ENCODE measurements around the gene VHLL.

VHLL gene

DNA sequence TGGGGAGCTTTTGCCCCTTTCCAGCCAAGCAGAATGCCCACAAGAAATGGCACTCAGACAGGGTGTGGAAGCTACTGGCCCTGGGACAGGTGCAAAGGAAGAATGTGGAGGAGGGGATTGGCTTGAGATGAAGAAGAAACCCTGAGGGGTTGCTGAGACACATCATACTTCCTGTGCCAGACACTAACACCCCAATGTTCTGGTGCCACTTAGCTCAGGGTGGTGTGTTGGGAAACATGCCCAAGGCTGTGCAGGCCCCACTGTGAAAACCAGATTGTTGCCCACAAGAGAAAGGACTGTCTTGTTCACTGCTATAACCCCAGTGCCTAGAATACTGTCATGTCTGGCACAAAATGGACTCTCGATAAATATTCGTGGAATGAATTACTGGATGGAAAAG, 41.4 kb downstream of the VHLL start:
- DNase-seq (ENCODE audit: low read depth, low spot score): no peak

GRCh38 chr1:156253634-156254033, 45.5 kb downstream of the VHLL start:
- DNase-seq (ENCODE audit: low read depth, low spot score): no peak

- DNase-seq (ENCODE audit: low read depth, low spot score): no peak
Measured at GRCh38 chr1:156251527-156251926, 47.6 kb downstream of the VHLL start.

DNA sequence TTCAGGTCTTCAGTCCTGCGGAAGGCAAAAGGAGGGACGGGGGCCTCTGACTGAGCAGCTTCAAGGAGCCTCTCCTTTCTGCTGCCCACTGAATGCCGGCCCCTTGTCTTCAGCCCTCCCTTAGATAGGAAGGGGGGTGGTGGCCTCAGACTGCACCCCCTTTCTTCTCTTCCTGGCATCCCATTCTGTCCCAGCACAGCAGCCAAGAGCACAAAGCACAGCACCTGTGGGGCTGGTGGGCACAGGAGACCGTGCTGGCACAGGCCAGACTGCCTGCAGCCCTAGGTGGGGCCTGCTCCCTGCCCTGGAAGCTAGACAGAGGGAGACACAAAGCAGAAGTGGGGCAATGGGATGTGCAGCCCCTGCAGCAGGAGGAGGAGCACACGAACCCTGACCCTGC, 49.5 kb downstream of the VHLL start:
- DNase-seq (ENCODE audit: low read depth, low spot score): no peak
